RWPE2 (cell line): ENCODE results near the gene UBTD2.

Experiments used
- ATAC-seq: fragments of 200-7000 bp; cut with Tn5 transposase; 3 replicates; pipeline ENCODE4 v1.9.1; 2021; ENCODE audit warnings: low read depth
- DNase-seq: peaks from one replicate; pipeline ENCODE4 v3.0.0-alpha.2; 2020; ENCODE audit warnings: low spot score
- H3K27ac ChIP-seq: fragments of 450-650 bp; 2 replicates; pipeline ENCODE4 v1.5.1; 2017; ENCODE audit warnings: mild to moderate bottlenecking; ENCODE audit not compliant: poor library complexity, severe bottlenecking
- H3K27me3 ChIP-seq: fragments of 250-450 bp; sonication (Bioruptor Pico); 2 replicates; pipeline ENCODE4 v1.5.1; 2021; ENCODE audit warnings: mild to moderate bottlenecking, moderate library complexity; ENCODE audit not compliant: insufficient read depth, poor library complexity, severe bottlenecking
- H3K36me3 ChIP-seq: fragments of 250-450 bp; sonication (Bioruptor Pico); 2 replicates; pipeline ENCODE4 v1.5.1; 2020; ENCODE audit warnings: low read depth, mild to moderate bottlenecking, moderate library complexity
- H3K4me1 ChIP-seq: fragments of 250-450 bp; sonication (Bioruptor Pico); 2 replicates; pipeline ENCODE4 v1.5.1; 2021; ENCODE audit warnings: mild to moderate bottlenecking, moderate library complexity; ENCODE audit not compliant: insufficient read depth, poor library complexity, severe bottlenecking
- H3K4me3 ChIP-seq: fragments of 250-450 bp; sonication (Bioruptor Pico); 2 replicates; pipeline ENCODE4 v1.5.1; 2021; ENCODE audit warnings: mild to moderate bottlenecking, moderate library complexity; ENCODE audit not compliant: severe bottlenecking
- H3K9me3 ChIP-seq: fragments of 250-450 bp; sonication (Bioruptor Pico); 2 replicates; pipeline ENCODE4 v1.5.1; 2021; ENCODE audit warnings: mild to moderate bottlenecking, moderate library complexity; ENCODE audit not compliant: severe bottlenecking
- TF ChIP-seq, protein P1 (sequence below): fragments of 450-650 bp; IDR thresholded peaks from one replicate; pipeline ENCODE4 v1.5.1; 2017; ENCODE audit warnings: mild to moderate bottlenecking, moderate library complexity; ENCODE audit not compliant: poor library complexity, severe bottlenecking

The UBTD2 gene

DNA sequence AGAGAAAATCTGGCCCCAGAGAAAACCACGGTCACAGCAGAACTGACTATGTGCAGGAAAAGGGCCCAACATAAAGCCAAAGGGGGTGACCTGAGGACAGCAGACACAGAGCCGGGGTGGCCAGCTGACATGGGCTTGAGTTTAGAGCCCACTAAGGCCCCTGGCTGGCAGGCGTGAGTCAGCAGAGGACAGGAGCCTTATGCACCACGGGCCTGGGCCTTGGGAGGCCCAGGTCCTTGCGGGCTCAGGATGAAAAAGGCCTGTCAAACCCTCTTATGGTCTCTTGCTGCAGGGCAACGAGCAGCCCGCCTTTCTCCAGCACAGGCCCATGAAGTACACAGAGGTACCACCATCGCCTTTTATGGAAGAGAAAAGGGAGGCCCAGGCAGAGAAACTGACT lies 115.3 kb downstream of the UBTD2 start:
- Histone ChIP-seq H3K27ac (no peak overlapping the region), H3K4me1 (no peaks in the 10 kb centered on the region), H3K36me3 (no peaks in the 10 kb centered on the region; the same call in 1 of the 2 replicates), H3K9me3 (no peaks in the 10 kb centered on the region), H3K4me3 (no peak overlapping the region), H3K27me3 (no peaks in the 10 kb centered on the region)
- TF ChIP-seq, protein P1, sequence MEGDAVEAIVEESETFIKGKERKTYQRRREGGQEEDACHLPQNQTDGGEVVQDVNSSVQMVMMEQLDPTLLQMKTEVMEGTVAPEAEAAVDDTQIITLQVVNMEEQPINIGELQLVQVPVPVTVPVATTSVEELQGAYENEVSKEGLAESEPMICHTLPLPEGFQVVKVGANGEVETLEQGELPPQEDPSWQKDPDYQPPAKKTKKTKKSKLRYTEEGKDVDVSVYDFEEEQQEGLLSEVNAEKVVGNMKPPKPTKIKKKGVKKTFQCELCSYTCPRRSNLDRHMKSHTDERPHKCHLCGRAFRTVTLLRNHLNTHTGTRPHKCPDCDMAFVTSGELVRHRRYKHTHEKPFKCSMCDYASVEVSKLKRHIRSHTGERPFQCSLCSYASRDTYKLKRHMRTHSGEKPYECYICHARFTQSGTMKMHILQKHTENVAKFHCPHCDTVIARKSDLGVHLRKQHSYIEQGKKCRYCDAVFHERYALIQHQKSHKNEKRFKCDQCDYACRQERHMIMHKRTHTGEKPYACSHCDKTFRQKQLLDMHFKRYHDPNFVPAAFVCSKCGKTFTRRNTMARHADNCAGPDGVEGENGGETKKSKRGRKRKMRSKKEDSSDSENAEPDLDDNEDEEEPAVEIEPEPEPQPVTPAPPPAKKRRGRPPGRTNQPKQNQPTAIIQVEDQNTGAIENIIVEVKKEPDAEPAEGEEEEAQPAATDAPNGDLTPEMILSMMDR = no peak
- no peak for ATAC-seq
- DNase-seq = no peak

DNA sequence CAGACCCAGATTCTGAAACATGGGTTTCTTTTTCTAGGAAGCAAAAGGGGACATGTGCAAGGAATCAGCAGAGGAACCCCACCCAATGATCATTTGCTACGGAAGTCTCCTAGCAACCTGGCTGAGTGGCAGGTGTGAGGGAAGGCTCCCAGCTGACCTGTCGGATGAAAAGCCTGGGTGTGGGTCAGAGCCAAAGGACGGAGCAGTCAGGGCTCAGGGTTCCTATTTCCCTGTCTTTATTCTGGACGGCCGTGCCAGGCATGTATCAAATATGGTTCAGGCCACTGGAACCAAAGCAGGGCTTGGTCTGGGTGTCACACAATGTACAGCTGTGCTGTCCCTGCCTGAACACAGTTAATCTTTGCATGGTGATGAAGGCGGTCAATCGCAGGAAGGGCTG lies 115.7 kb downstream of the UBTD2 start:
- Histone ChIP-seq H3K4me1 (no peaks in the 10 kb centered on the region), H3K27ac (no peak overlapping the region), H3K4me3 (no peak overlapping the region), H3K36me3 (no peaks in the 10 kb centered on the region; the same call in 1 of the 2 replicates), H3K9me3 (no peaks in the 10 kb centered on the region), H3K27me3 (no peaks in the 10 kb centered on the region)
- TF ChIP-seq, protein P1 = no peak
- ATAC-seq (no peak), DNase-seq (no peak)

DNA sequence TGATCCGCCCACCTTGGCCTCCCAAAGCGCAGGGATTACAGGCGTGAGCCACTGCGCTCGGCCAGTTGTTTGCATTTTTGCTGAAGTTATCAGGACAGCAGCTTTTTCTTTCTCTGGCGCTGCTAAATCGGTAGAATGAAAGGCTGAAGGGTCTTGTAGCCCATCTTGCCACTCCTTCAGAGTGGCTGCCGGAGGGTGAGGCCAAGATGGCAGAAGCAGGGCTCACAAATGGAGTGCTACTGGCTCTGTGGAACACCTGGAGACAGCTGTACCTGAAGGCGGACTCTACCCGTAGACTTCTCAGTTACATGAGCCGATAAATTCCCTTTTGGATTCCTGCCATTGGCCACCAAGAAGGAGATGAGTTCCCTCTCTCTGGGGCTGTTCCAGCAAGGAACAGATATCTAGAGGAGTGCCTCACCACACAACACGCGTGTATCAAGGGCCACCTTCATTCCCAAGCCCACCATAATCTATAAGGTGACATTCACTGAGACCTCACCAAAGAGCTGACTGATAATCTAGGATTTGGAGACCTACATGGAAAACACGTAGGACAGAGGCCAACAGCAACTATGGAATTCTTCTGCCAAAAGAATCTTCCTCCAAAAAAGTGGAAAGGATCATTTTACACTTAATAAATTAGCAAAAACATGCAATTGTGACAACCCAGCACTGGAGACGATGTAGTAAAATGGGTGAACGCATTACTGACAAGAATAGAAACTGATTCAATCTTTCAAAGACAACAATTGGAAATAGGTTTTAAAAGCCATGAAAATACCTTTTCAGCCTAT lies 117.3 kb downstream of the UBTD2 start:
- Histone ChIP-seq H3K4me3 (no peak overlapping the region), H3K9me3 (no peaks in the 10 kb centered on the region), H3K4me1 (no peaks in the 10 kb centered on the region), H3K27ac (no peak overlapping the region), H3K27me3 (no peaks in the 10 kb centered on the region), H3K36me3 (no peaks in the 10 kb centered on the region; the same call in 1 of the 2 replicates)
- no peak for ATAC-seq
- TF ChIP-seq, protein P1 = no peak
- no peak for DNase-seq

DNA sequence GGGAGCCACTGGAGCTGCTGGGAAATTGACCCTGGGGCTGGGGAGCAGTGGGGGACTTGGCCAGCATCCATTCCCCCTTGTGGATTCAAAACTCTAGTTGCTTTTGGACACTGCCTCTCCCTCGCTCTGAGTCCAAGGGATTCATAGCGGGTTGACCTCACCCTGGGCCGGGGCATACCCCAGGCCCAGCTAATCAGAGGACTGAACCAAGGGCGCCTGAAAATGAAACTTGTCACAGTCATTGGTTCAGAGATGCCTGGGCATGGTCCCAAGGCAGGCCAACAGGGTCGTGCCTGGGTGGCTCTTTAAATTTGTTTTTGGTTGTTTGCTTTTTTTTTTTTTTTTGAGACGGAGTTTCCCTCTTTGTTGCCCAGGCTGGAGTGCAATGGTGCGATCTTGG lies 118.1 kb downstream of the UBTD2 start:
- no peaks in the 10 kb centered on the region for H3K27me3 ChIP-seq
- no peaks in the 10 kb centered on the region for H3K4me1 ChIP-seq
- TF ChIP-seq, protein P1 = no peak
- H3K27ac ChIP-seq = no peak overlapping the region
- no peak for DNase-seq
- no peak overlapping the region for H3K4me3 ChIP-seq
- ATAC-seq = no peak
- H3K9me3 ChIP-seq = no peaks in the 10 kb centered on the region
- no peaks in the 10 kb centered on the region; the same call in 1 of the 2 replicates for H3K36me3 ChIP-seq

DNA sequence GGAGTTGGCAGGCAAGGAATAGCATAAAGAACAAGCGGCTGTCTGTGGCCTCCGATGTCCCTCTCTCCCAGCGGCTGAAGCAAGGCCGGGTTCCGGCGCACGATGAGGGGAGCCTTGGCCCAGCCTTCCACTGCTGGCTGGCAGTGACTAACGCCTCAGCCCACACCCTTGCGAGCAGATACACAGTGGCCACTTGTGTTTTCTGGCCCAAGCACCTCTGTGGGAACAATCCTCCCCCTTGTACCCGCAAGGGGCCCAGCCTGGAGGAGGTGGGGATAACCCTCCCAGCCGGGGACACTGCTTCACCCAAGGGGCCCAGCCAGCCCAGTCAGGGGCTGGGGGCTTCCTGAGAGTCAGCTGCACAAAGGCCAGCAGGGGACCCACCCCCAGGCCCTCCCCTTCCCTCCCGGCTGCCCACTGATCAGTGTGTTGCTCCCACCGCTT lies 118.8 kb downstream of the UBTD2 start:
- DNase-seq (no peak), ATAC-seq (no peak)
- Histone ChIP-seq H3K27me3 (no peaks in the 10 kb centered on the region), H3K4me1 (no peaks in the 10 kb centered on the region), H3K27ac (no peak overlapping the region), H3K9me3 (no peaks in the 10 kb centered on the region), H3K36me3 (no peaks in the 10 kb centered on the region; the same call in 1 of the 2 replicates), H3K4me3 (no peak overlapping the region)
- TF ChIP-seq, protein P1 = no peak
